RWPE1 (cell line): ENCODE data around the gene H6PD.

Experiments used
- CTCF ChIA-PET: fragments of 350-600 bp; sonication (Branson Sonifier 250); formaldehyde crosslinking; extraction: SDS; loops from one replicate; lab custom pipeline; 2021; lab: Yijun Ruan, JAX
- POLR2A ChIA-PET: fragments of 400-600 bp; formaldehyde crosslinking; extraction: SDS; loops from one replicate; lab custom pipeline; 2020; ENCODE audit warnings: antibody characterized with exemption; ENCODE audit not compliant: low non-redundant PET; lab: Yijun Ruan, JAX
- DNase-seq: peaks from one replicate; pipeline ENCODE4 v3.0.0; 2012; ENCODE audit warnings: low spot score
- H3K27ac ChIP-seq: fragments of 450-650 bp; 2 replicates; pipeline ENCODE4 v1.5.1; 2017
- CTCF ChIP-seq: fragments of 450-650 bp; conservative IDR thresholded peaks from 2 replicates; pipeline ENCODE4 v1.5.1; 2017; ENCODE audit warnings: low read depth, mild to moderate bottlenecking

Gene H6PD

GRCh38 chr1:9229549-9229948, 5.0 kb upstream of the H6PD start:
- DNase-seq: no peak
- CTCF ChIA-PET: no interaction called here
- no peak overlapping the region for H3K27ac ChIP-seq

GRCh38 chr1:9230869-9231533, 3.6 kb upstream of the H6PD start:
- peak overlapping the region; percentile 67 for H3K27ac ChIP-seq
- TF ChIP-seq CTCF: no peak

More at GRCh38 chr1:9229549-9229948, 5.0 kb upstream of the H6PD start:
- POLR2A ChIA-PET: no interaction called here
- TF ChIP-seq CTCF: no peak

GRCh38 chr1:9231648-9232332, 2.8 kb upstream of the H6PD start:
- CTCF ChIA-PET: no interaction called here
- peak overlapping the region; percentile 67 for H3K27ac ChIP-seq
- peak; percentile 49 for DNase-seq
- POLR2A ChIA-PET: interaction anchor here (0.7 kb wide), 1 partner anchor 69 kb away, joined by 3 read pairs; no protein-coding TSS in a partner anchor
- TF ChIP-seq CTCF: no peak

More at GRCh38 chr1:9230869-9231533, 3.6 kb upstream of the H6PD start:
- no peak for DNase-seq
- ChIA-PET CTCF (interaction anchor here (0.7 kb wide), 1 partner anchor 58 kb away, joined by 5 read pairs; no protein-coding TSS in a partner anchor), POLR2A (no interaction called here)

- DNase-seq: no peak
- ChIA-PET CTCF (interaction anchor here (0.6 to 1.5 kb wide), 6 partner anchors 37 to 458 kb away, joined by 3 to 6 read pairs (median 4); no protein-coding TSS in a partner anchor), POLR2A (interaction anchor here (0.7 kb wide), 1 partner anchor 205 kb away, joined by 4 read pairs; no protein-coding TSS in a partner anchor)
- TF ChIP-seq CTCF: no peak
- peak overlapping the region; percentile 90 for H3K27ac ChIP-seq
These were observed 1.2 kb upstream of the H6PD start for GRCh38 chr1:9233241-9233941.

GRCh38 chr1:9233942-9234222, 692 bp upstream of the H6PD start:
- ChIA-PET POLR2A (interaction anchor here (0.7 kb wide), 1 partner anchor 205 kb away, joined by 4 read pairs; no protein-coding TSS in a partner anchor), CTCF (interaction anchor here (0.5 to 1.5 kb wide), 6 partner anchors 37 to 257 kb away, joined by 3 to 6 read pairs (median 4); no protein-coding TSS in a partner anchor)
- DNase-seq: no peak
- peak overlapping the region; percentile 90 for H3K27ac ChIP-seq
- TF ChIP-seq CTCF: no peak

GRCh38 chr1:9235096-9235459, 504 bp downstream of the H6PD start:
- CTCF ChIA-PET: interaction anchor here (0.6 to 1.5 kb wide), 5 partner anchors 33 to 256 kb away, joined by 3 to 6 read pairs (median 5); no protein-coding TSS in a partner anchor
- TF ChIP-seq CTCF: no peak
- H3K27ac ChIP-seq: peak overlapping the region; percentile 90
- POLR2A ChIA-PET: no interaction called here
- peak; percentile 59 for DNase-seq
